ENCODE measurements around the gene AGBL4.

AGBL4 gene

GRCh38 chr1:48743480-48743879 lies 1280.3 kb downstream of the AGBL4 start:
- no peak for TF ChIP-seq CTCF (conservative IDR thresholded peaks at IDR 0.05; ENCODE audit: low read depth, low read length)
- no peak overlapping the region for H3K4me3 ChIP-seq (ENCODE audit: low read depth, low read length)
- no peak for DNase-seq (ENCODE audit: low read depth)

GRCh38 chr1:48741380-48741779 lies 1282.4 kb downstream of the AGBL4 start:
- H3K4me3 ChIP-seq (ENCODE audit: low read depth, low read length) = no peak overlapping the region
- peak; percentile 34 for DNase-seq (ENCODE audit: low read depth)
- TF ChIP-seq CTCF (conservative IDR thresholded peaks at IDR 0.05; ENCODE audit: low read depth, low read length) = no peak

GRCh38 chr1:48740621-48741020 lies 1283.1 kb downstream of the AGBL4 start:
- H3K4me3 ChIP-seq (ENCODE audit: low read depth, low read length) = no peak overlapping the region
- DNase-seq (ENCODE audit: low read depth) = no peak
- no peak for TF ChIP-seq CTCF (conservative IDR thresholded peaks at IDR 0.05; ENCODE audit: low read depth, low read length)

GRCh38 chr1:48739091-48739490 lies 1284.7 kb downstream of the AGBL4 start:
- DNase-seq (ENCODE audit: low read depth) = no peak
- TF ChIP-seq CTCF (conservative IDR thresholded peaks at IDR 0.05; ENCODE audit: low read depth, low read length) = no peak
- H3K4me3 ChIP-seq (ENCODE audit: low read depth, low read length) = no peak overlapping the region

- H3K4me3 ChIP-seq (ENCODE audit: low read depth, low read length) = no peak overlapping the region
- DNase-seq (ENCODE audit: low read depth) = no peak
- no peak for TF ChIP-seq CTCF (conservative IDR thresholded peaks at IDR 0.05; ENCODE audit: low read depth, low read length)
These were observed 1285.4 kb downstream of the AGBL4 start for GRCh38 chr1:48738356-48738755.

- H3K4me3 ChIP-seq (ENCODE audit: low read depth, low read length) = no peak overlapping the region
- no peak for DNase-seq (ENCODE audit: low read depth)
- no peak for TF ChIP-seq CTCF (conservative IDR thresholded peaks at IDR 0.05; ENCODE audit: low read depth, low read length)
These were observed 1288.0 kb downstream of the AGBL4 start for GRCh38 chr1:48735796-48736195.

- no peak for TF ChIP-seq CTCF (conservative IDR thresholded peaks at IDR 0.05; ENCODE audit: low read depth, low read length)
- no peak for DNase-seq (ENCODE audit: low read depth)
These were observed 1293.4 kb downstream of the AGBL4 start for GRCh38 chr1:48730164-48730910.

More at GRCh38 chr1:48730164-48730910, 1293.4 kb downstream of the AGBL4 start:
- no peak overlapping the region for H3K4me3 ChIP-seq (ENCODE audit: low read depth, low read length)

All from choroid plexus epithelial cell (primary cell).